ENCODE data around the gene AFAP1.

GRCh38 chr4:7760228-7760627, 179.4 kb downstream of the AFAP1 start:
- TF ChIP-seq TARDBP (IDR thresholded peaks at IDR 0.05) = no peak
- TF ChIP-seq PKNOX1 (IDR thresholded peaks at IDR 0.05) = no peak
- TF ChIP-seq CTBP1 (IDR thresholded peaks at IDR 0.05; ENCODE audit: borderline replicate concordance) = no peak
- TF ChIP-seq ELF4 (IDR thresholded peaks at IDR 0.05) = no peak
- TF ChIP-seq FOXM1 (IDR thresholded peaks at IDR 0.05; ENCODE audit: borderline replicate concordance) = no peak
- TF ChIP-seq ARNT (IDR thresholded peaks at IDR 0.05) = no peak
- no peak for TF ChIP-seq FOXK2 (IDR thresholded peaks at IDR 0.05)
- TF ChIP-seq FOXA1 (IDR thresholded peaks at IDR 0.05) = no peak
